WTC11 (cell line): ENCODE data around the gene NOS1. TPM values are rescaled to one million over a fixed set of nuclear protein-coding genes. Genes with fewer than 3 reads are reported as not detected.

Experiments used
- ATAC-seq: fragments of 200-7000 bp; cut with Tn5 transposase; 2 replicates; pipeline ENCODE4 v1.10.0; 2021; ENCODE audit warnings: mild to moderate bottlenecking, moderate library complexity
- CTCF ChIA-PET: fragments of 300-600 bp; sonication (Branson Sonifier 250); formaldehyde crosslinking; loops from one replicate; lab custom pipeline; 2021; ENCODE audit warnings: antibody characterized with exemption; lab: Charles Lee
- POLR2A ChIA-PET: fragments of 350-600 bp; sonication (Branson Sonifier 250); formaldehyde crosslinking; loops from one replicate; lab custom pipeline; 2021; ENCODE audit warnings: antibody characterized with exemption; lab: Charles Lee
- DNase-seq: peaks from one replicate; pipeline ENCODE4 v3.0.0; 2021; ENCODE audit warnings: low spot score
- H3K27ac Mint-ChIP-seq: 2 replicates; pipeline ENCODE4 v1.8.0; 2021; ENCODE audit warnings: mixed read lengths
- H3K27me3 Mint-ChIP-seq: 2 replicates; pipeline ENCODE4 v1.8.0; 2021; ENCODE audit warnings: low read depth, mild to moderate bottlenecking, moderate library complexity, mixed read lengths
- H3K36me3 Mint-ChIP-seq: 2 replicates; pipeline ENCODE4 v1.8.0; 2021; ENCODE audit warnings: mixed read lengths
- H3K4me1 Mint-ChIP-seq: 2 replicates; pipeline ENCODE4 v1.8.0; 2022; ENCODE audit warnings: mixed read lengths
- H3K4me3 Mint-ChIP-seq: 2 replicates; pipeline ENCODE4 v1.8.0; 2021; ENCODE audit warnings: mild to moderate bottlenecking, moderate library complexity, mixed read lengths
- H3K9me3 Mint-ChIP-seq: 2 replicates; pipeline ENCODE4 v1.8.0; 2021; ENCODE audit warnings: mixed read lengths
- ARID4B ChIP-seq: sonication (generic); formaldehyde crosslinking; IDR thresholded peaks from 2 replicates; pipeline ENCODE4 v1.8.0; 2023; ENCODE audit warnings: missing genetic modification reagents, mild to moderate bottlenecking, borderline replicate concordance
- ATF2 ChIP-seq: sonication (generic); formaldehyde crosslinking; IDR thresholded peaks from 2 replicates; pipeline ENCODE4 v1.8.1; 2022; ENCODE audit warnings: low read depth, missing genetic modification reagents, borderline replicate concordance
- CDX4 ChIP-seq: fragments of 250-450 bp; sonication (Bioruptor Pico); IDR thresholded peaks from 2 replicates; pipeline ENCODE4 v1.9.0; 2021; ENCODE audit warnings: moderate library complexity, mild to moderate bottlenecking, inconsistent platforms, borderline replicate concordance
- GTF2I ChIP-seq: fragments of 250-450 bp; sonication (Bioruptor Pico); conservative IDR thresholded peaks from 2 replicates; pipeline ENCODE4 v1.4.0; 2021; ENCODE audit warnings: mild to moderate bottlenecking
- IRF1 ChIP-seq: sonication (generic); formaldehyde crosslinking; IDR thresholded peaks from 2 replicates; pipeline ENCODE4 v1.8.0; 2023; ENCODE audit warnings: missing genetic modification reagents
- MYBL2 ChIP-seq: sonication (generic); formaldehyde crosslinking; IDR thresholded peaks from 2 replicates; pipeline ENCODE4 v1.8.1; 2023; ENCODE audit warnings: mild to moderate bottlenecking, moderate library complexity, missing genetic modification reagents
- NFE2L1 ChIP-seq: sonication (generic); formaldehyde crosslinking; IDR thresholded peaks from 2 replicates; pipeline ENCODE4 v1.8.1; 2023; ENCODE audit warnings: missing genetic modification reagents
- NR2C2 ChIP-seq: sonication (generic); formaldehyde crosslinking; IDR thresholded peaks from 2 replicates; pipeline ENCODE4 v1.8.0; 2022; ENCODE audit warnings: mild to moderate bottlenecking, missing genetic modification reagents
- OVOL2 ChIP-seq: fragments of 250-450 bp; sonication (Bioruptor Pico); IDR thresholded peaks from 2 replicates; pipeline ENCODE4 v1.9.0; 2021; ENCODE audit warnings: mild to moderate bottlenecking, borderline replicate concordance
- RORB ChIP-seq: fragments of 250-450 bp; sonication (Bioruptor Pico); IDR thresholded peaks from 2 replicates; pipeline ENCODE4 v1.9.0; 2021; ENCODE audit warnings: mild to moderate bottlenecking
- SP1 ChIP-seq: sonication (generic); formaldehyde crosslinking; conservative IDR thresholded peaks from 2 replicates; pipeline ENCODE4 v1.8.1; 2022; ENCODE audit warnings: missing genetic modification reagents
- STAT6 ChIP-seq: sonication (generic); formaldehyde crosslinking; conservative IDR thresholded peaks from 2 replicates; pipeline ENCODE4 v1.8.1; 2023; ENCODE audit warnings: mild to moderate bottlenecking, low read depth, missing genetic modification reagents, moderate library complexity
- ZNF121 ChIP-seq: sonication (generic); formaldehyde crosslinking; IDR thresholded peaks from 2 replicates; pipeline ENCODE4 v1.8.0; 2023; ENCODE audit warnings: missing genetic modification reagents
- ZNF263 ChIP-seq: sonication (generic); formaldehyde crosslinking; IDR thresholded peaks from 2 replicates; pipeline ENCODE4 v1.8.1; 2022; ENCODE audit warnings: low read depth, mild to moderate bottlenecking, moderate library complexity, missing genetic modification reagents
- ZNF281 ChIP-seq: sonication (generic); formaldehyde crosslinking; IDR thresholded peaks from 2 replicates; pipeline ENCODE4 v1.8.0; 2023; ENCODE audit warnings: mild to moderate bottlenecking, missing genetic modification reagents
- ZNF512 ChIP-seq: sonication (generic); formaldehyde crosslinking; IDR thresholded peaks from 2 replicates; pipeline ENCODE4 v1.8.1; 2022; ENCODE audit warnings: missing genetic modification reagents, borderline replicate concordance
- ZNF671 ChIP-seq: fragments of 250-450 bp; sonication (Bioruptor Pico); IDR thresholded peaks from 2 replicates; pipeline ENCODE4 v1.8.0; 2021; ENCODE audit warnings: mild to moderate bottlenecking
- total RNA-seq: library from RNA; stranded (reverse); gene quantifications from 3 replicates; pipeline ENCODE4 v1.2.3, GENCODE V29; 2021

Gene NOS1
- total RNA-seq, 1 experiment from 2014 or later = 4.5 TPM

GRCh38 chr12:117171499-117172162 is 189.8 kb downstream of the NOS1 start:
- ChIA-PET POLR2A (no interaction called here), CTCF (interaction anchor here (0.9 kb wide), 1 partner anchor 21 kb away, joined by 3 read pairs; no protein-coding TSS in a partner anchor)
- H3K27me3 Mint-ChIP-seq = no peaks in the 10 kb centered on the region
- no peak for DNase-seq
- H3K4me1 Mint-ChIP-seq = no peaks in the 10 kb centered on the region
- no peaks in the 10 kb centered on the region for H3K9me3 Mint-ChIP-seq
- no peak overlapping the region for H3K27ac Mint-ChIP-seq
- ATAC-seq = no peak
- peaks cover 86% of the 10 kb centered on the region for H3K36me3 Mint-ChIP-seq
- no peak overlapping the region for H3K4me3 Mint-ChIP-seq
- no peak for TF ChIP-seq MYBL2 (CRISPR knock-in tag)
- no peak for TF ChIP-seq ATF2 (CRISPR knock-in tag)
- no peak for TF ChIP-seq NR2C2 (CRISPR knock-in tag)

- ATAC-seq (no peak), DNase-seq (no peak)
- TF ChIP-seq SP1 (CRISPR knock-in tag) = no peak
- no peak for TF ChIP-seq ZNF512 (CRISPR knock-in tag)
- Mint-ChIP-seq H3K9me3 (no peaks in the 10 kb centered on the region), H3K27ac (no peak overlapping the region), H3K4me1 (no peaks in the 10 kb centered on the region), H3K36me3 (peaks cover 87% of the 10 kb centered on the region), H3K4me3 (no peak overlapping the region), H3K27me3 (no peaks in the 10 kb centered on the region)
- ChIA-PET POLR2A (no interaction called here), CTCF (interaction anchor here (0.6 kb wide), 1 partner anchor 885 kb away, joined by 3 read pairs; no protein-coding TSS in a partner anchor)
Observed at GRCh38 chr12:117169548-117169947, 191.9 kb downstream of the NOS1 start.

GRCh38 chr12:117168976-117169375 is 192.4 kb downstream of the NOS1 start:
- ATAC-seq = no peak
- Mint-ChIP-seq H3K4me3 (no peak overlapping the region), H3K4me1 (no peaks in the 10 kb centered on the region), H3K9me3 (no peaks in the 10 kb centered on the region), H3K36me3 (peaks cover 86% of the 10 kb centered on the region), H3K27me3 (no peaks in the 10 kb centered on the region), H3K27ac (no peak overlapping the region)
- DNase-seq = no peak
- ChIA-PET CTCF (no interaction called here), POLR2A (no interaction called here)
- TF ChIP-seq NR2C2 (CRISPR knock-in tag) = no peak
- TF ChIP-seq IRF1 (CRISPR knock-in tag) = no peak
- no peak for TF ChIP-seq NFE2L1
- TF ChIP-seq OVOL2 (CRISPR knock-in tag) = no peak
- no peak for TF ChIP-seq ZNF671 (CRISPR knock-in tag)
- no peak for TF ChIP-seq ARID4B
- TF ChIP-seq ZNF281 (CRISPR knock-in tag) = no peak
- no peak for TF ChIP-seq STAT6 (CRISPR knock-in tag)
- no peak for TF ChIP-seq GTF2I
- no peak for TF ChIP-seq RORB (CRISPR knock-in tag)
- TF ChIP-seq CDX4 (CRISPR knock-in tag) = no peak
- TF ChIP-seq ZNF121 (CRISPR knock-in tag) = no peak
- no peak for TF ChIP-seq ZNF263 (CRISPR knock-in tag)
